ENCODE data around the gene KATNAL2. TPM values are rescaled to one million over a fixed set of nuclear protein-coding genes. Genes with fewer than 3 reads are reported as not detected.

Gene KATNAL2
- total RNA-seq, 4 donors from 2014 or later, result 2.9 to 7.8 (median 5.9) TPM

- ATAC-seq (ENCODE audit: low FRiP score) (no peak), DNase-seq (ENCODE audit: low spot score) (no peak)
- TF ChIP-seq CTCF (IDR thresholded peaks at IDR 0.05), result no peak
Observed at GRCh38 chr18:46891742-46892214, 25.6 kb upstream of the KATNAL2 start.

- DNase-seq (ENCODE audit: low spot score) (no peak), ATAC-seq (ENCODE audit: low FRiP score) (no peak)
- no peak for TF ChIP-seq CTCF (IDR thresholded peaks at IDR 0.05)
Observed at GRCh38 chr18:46892842-46893241, 24.6 kb upstream of the KATNAL2 start.

GRCh38 chr18:46893360-46893759 is 24.0 kb upstream of the KATNAL2 start:
- ATAC-seq (ENCODE audit: low FRiP score), result no peak
- no peak for TF ChIP-seq CTCF (IDR thresholded peaks at IDR 0.05)
- no peak for DNase-seq (ENCODE audit: low spot score)

- DNase-seq (ENCODE audit: low spot score), result no peak
- no peak for ATAC-seq (ENCODE audit: low FRiP score)
- no peak for TF ChIP-seq CTCF (IDR thresholded peaks at IDR 0.05)
Observed at GRCh38 chr18:46894124-46894523, 23.3 kb upstream of the KATNAL2 start.

GRCh38 chr18:46899274-46899948 is 18.0 kb upstream of the KATNAL2 start:
- DNase-seq (ENCODE audit: low spot score) (no peak), ATAC-seq (ENCODE audit: low FRiP score) (no peak)
- TF ChIP-seq CTCF (IDR thresholded peaks at IDR 0.05), result no peak

GRCh38 chr18:46903406-46903805 is 14.0 kb upstream of the KATNAL2 start:
- no peak for DNase-seq (ENCODE audit: low spot score)
- no peak for ATAC-seq (ENCODE audit: low FRiP score)
- TF ChIP-seq CTCF (IDR thresholded peaks at IDR 0.05), result no peak

GRCh38 chr18:46909497-46909896 is 7.9 kb upstream of the KATNAL2 start:
- DNase-seq (ENCODE audit: low spot score) (no peak), ATAC-seq (ENCODE audit: low FRiP score) (no peak)
- no peak for TF ChIP-seq CTCF (IDR thresholded peaks at IDR 0.05)
